DMS 273 treated with DMSO at 0.1 percent for 48 hours (cell line): ENCODE data around the gene DAB1.

Source experiments
- DNase-seq: peaks from one replicate; lab custom pipeline; 2025; lab: John Stamatoyannopoulos, UW

Gene DAB1

DNA sequence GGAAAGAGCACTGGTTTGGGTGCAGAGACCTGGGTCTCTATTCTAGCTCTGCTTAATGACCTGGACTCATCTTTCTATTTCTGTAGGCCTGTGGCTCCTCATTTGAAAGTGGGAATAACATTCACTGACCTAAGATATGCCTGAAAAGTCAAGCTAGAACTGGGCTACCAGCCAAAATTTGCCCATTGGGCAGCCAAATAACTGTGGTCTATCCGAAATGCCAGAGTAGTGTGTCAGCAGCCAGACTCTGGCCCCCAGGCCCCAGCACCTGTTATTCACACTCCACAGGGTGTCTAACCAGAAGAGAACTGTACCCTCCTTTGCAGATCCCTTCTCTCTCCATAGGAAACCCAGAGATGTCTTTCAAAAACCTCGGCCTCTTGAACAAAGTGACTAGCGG, 12.6 kb downstream of the DAB1 start:
- DNase-seq = no peak

DNA sequence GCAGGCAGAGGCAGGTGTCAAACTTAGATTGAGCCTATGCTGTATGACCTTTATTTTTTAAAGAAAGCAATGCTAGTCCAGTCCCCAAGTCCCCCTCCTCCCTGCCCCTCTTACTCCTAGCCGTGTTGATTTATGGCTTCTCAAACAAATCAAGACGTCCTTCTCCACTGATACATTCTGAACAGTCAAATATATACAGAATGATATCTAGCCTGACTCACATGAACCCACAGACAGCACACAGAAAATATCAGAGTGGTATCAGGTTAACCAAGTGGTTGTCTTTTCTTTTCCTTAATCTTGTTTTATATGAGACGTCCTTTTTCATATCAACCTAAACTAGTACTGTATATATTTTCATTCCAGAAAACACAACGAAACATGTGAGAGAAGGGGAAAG, 13.4 kb downstream of the DAB1 start:
- DNase-seq = no peak

DNA sequence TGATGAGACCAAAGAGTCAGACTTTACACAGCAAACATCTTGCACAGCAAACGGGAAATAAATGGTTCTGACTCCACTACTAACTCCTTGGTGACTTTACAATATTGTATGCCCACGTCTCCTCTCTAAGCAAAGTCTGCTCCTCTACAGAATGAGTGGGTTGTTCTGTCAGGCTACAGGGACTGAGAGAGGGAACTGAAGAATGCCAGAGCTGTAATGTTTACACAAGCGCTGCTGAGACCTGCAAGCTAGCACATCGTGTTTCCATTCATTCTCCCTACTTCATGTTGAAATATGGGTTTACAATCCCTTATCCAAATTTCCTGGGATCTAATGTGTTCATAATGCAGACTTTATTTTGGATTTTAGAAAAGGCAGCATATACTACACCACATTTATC, 15.9 kb downstream of the DAB1 start:
- no peak for DNase-seq

DNA sequence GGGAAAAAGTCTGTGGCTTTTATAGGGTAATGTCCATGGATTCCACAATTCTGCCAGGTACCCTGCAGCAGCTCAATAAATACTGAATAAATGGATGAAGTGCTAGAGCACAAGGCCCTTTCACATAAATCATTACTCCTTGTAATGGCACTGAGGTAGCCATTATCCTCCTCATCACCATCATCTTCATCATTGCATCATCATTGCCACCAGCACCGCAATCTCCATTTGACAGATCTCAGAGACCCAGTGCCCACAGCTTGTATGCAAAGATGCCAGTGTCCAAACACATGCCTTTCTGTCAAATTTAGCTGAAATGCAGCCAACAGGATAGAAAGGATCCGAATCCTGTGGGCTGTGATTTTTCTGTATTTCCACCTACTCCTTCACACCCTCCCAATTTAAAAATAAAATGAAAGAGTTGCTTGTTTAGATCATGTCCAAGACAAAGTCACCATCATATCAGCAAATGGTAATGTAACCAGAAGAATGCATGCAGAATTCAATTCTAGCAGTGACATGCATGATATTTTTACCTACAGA, 17.4 kb downstream of the DAB1 start:
- DNase-seq = no peak

DNA sequence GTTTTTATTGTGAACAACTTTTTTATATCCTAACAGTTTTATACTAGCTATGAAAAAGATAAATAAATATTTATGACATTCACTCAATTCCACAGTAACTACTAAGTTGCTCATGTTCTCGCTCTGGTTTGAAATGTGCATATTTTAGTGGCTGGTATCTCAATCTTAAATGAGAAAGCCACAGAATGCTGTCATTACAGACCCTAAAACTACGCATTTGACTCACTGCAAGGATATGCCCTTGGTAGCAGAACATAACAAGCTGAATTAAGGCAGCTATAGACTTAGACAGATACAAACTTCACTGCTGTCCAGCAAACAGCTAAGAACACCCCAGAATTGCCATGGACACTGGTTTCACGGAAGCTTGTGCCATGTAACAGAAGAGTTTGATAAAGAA, 19.0 kb downstream of the DAB1 start:
- no peak for DNase-seq

DNA sequence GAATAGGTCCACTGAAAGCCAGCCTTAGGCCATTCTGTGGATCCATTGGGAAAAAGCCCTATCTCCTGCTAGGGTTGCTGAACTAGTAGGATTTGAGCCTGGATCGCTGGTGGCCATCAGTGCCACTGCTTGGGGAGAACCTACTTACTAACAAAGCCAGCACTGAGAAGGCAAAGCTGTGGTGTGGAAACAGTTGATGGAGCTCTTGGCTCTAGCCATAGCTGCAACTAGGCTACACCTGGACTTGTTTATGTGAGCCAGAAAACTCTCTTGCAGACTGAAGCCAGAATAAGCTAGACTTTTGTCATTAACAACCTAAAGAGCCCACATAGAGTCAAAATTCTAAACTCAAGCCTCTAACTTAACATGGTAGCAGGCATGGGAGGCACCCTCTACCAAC, 20.7 kb downstream of the DAB1 start:
- no peak for DNase-seq

DNA sequence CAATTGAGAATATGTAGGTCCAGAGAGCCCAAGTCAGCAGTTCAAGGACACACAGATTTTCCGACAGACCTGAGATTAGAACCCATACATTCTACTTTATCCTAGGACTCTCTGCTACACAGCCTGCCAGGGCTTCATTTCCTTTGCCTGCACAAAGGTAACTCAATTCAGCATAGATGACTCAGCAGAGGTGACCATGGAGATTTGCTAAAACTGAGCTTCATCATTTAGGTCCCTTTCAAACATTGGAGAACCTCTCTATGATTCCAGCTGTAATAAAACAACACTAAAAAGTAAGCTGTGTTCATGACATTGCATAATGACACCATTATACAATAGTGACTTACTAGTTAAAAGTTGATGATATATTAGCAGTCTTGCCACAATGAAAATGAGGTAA, 22.2 kb downstream of the DAB1 start:
- no peak for DNase-seq

DNA sequence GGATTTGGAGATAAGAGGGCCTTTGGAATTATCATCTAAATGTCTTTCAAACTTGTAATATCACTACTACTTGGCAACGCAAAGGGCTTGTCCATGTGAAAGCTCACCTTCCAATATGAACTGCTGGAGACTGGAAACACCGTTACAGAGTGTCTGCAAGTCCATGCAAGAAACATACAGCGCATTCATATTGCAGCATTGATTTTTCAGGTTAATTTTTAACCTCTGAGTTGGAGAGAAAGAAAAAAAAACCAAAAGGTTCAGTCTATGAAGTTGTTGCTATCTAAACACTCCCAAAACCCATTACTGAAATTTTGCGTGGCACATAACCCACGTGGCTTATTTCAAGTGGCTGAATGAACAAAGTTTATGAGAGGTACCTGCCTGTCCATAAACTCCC, 23.8 kb downstream of the DAB1 start:
- no peak for DNase-seq

DNA sequence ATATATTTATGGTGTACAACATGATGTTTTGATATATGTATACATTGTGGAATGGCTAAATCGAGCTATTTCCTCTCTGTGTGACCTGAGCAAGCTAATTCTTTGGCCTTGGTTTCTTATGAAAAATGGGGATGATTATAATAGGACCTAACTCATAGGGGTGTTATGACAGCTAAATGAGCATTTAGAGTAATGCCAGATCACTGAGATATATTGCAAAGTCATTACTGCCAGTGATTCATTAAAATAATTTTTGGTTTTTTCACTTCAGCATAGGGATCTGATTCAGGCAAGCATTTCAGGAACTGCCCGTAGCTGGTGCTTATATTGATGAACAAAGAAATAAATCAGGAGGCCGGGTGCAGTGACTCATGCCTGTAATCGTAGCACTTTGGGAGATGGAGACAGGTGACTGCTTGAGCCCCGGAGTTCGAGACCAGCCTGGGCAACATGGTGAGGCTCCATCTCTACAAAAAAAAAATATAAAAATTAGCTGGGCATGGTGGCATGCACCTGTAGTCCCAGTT, 30.7 kb downstream of the DAB1 start:
- no peak for DNase-seq

DNA sequence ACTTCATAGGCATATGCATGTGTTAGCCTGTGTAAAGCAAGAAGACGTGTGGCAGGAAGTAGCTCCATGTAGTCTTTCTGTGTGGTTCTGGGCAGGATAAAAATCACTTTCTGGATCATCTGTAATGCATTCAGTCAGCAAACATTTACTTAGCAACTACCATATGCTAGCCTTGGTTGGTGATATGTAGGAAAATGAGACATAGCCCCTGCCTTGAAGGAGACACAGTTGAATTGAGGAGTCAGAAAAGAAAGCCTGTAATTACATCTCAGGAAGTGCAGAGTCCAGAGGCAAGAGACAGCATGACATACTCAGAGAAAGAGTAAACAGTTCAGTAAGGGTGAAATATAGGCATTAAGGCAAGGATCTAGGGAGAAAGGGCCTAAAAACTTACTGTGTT, 38.5 kb downstream of the DAB1 start:
- no peak for DNase-seq

DNA sequence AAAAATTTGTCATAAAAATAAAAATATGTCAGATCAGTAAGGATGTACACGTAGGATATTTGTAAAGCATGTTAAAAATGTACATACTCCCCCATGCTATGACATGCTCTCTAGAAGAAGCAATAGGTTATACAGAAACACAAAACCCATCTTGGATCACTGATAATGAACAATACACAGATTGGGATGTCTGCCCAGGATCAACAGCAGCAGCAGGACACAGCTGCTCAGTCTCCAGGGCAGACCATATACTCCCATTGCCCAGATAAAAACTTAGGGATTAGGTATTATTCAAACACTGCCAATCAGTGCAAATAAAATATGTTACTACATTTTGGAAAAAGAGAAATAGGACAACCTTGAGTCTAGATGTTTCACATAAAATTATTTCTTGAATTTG, 39.0 kb downstream of the DAB1 start:
- DNase-seq = no peak

DNA sequence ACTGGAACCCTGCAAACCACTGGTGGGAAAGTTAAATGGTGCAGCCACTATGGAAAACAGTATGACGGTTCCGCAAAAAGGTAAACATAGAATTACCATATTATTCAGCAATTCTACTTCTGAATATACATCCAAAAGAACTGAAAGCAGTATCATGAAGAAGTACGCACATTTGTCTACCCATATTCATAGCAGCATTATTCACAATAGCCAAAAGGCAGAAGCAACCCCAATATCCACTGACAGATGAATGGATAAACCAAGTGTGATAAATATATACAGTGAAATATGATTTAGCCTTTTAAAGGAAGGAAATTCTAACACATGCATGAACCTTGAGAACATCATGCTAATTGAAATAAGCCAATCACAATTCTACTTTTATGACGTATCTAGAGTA, 39.6 kb downstream of the DAB1 start:
- DNase-seq = no peak

DNA sequence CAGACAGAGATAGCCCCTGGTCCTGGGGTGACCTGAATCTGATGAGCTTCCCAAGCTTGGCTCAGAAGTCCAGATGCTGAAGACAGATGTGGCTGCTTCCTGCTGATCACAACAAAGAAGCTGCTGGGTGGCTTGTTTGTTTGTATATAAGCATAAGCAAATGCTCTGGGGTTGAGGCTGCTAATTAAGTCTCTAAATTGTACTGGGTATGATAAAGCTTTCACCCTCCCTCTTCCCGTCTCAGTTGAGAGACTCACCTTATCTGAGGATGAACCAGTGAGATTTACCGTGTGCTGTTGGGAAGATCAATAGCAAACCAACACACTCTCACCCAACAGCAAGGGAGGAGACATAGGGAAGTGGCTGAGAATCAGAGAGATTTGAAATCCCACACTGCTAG, 42.0 kb downstream of the DAB1 start:
- DNase-seq = no peak

DNA sequence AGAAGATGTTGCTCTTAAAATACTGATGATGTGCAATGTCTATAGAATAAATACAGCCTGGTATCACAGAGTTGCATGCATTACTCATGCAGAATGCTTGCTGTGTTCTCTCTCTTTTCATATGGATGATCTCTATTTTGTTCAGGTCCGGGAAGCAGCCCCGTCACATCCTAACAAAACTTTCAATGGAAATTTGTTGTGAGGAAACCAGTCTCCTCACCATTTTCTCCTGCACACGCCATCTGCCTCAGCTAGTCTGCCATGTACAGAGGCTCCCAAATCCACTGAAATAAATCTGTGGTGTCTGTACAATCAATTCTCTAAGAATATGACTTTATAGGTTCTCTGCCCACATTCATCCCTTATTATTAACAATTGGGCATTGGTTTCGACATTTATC, 42.4 kb downstream of the DAB1 start:
- DNase-seq = no peak

DNA sequence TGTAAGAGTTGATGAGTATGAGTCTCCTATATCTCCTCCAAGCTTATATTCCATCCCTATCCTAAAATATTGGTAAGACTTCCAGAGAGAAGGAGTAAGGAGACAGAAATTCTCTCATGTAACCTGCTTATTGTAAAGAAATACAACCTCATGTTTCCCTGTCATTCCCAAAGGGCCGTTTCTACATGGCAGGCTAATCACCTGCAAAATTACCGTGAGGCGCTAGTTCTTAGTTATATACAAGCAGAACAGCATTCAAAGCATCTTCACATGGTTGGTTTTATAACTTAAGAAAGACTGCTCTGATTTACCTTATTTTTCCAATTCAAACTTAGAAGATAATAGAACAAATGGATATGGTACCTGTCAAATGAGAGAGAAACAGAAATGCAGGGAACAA, 42.9 kb downstream of the DAB1 start:
- no peak for DNase-seq

DNA sequence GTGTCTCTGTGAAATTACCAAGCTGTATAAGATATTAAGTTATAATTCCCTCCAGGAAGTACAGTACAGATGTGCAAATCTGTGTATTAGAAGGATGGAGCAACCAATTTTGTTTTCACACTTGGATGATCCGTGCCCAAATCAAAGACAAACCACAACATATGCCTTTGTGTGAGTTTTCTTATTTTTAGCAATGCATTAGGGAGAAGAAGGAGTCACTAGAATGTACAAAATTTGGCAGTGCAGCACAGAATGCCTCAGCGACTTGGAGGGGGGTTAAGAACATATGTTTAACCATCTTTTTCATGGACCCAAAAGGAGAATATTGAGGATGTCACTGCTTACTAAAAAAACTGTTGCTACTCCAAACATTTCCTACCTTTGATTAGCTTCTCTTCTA, 45.3 kb downstream of the DAB1 start:
- DNase-seq = no peak

DNA sequence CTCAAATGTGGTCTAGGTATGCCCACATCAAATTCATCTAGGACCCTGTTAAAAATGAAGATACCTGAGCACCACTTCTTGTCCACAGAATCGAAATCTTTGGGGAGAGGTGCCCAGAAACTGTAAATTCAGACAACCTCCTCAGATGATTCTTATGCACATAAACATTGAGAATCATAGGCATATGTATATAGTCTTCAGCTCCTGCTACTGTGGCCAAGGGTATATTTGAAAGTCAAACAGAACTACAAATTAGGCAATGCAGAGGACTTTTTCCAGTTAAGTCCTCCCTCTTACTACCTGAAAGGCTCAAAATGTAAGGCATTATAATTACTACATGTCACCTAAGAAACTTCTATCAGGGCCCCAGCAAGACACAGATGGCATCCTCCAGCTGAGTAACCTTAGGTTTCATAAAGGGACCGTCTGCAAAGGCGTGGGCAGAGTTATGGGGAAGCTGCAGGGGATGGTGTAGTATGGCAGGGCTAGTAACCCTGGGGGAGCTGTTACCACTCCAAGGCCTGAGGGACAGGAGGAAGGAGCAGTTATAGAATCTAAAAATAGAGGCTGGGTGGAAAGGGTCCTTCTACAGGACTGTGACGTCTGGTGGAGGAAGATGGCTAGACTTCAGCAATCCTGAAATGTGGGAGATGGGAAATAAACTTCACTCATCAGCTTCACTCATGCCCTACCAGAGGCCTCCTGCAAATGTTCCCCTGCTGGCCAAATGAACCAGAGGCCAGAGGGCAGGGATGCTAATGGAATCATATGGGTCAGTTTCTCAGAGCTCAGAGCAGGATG, 46.3 kb downstream of the DAB1 start:
- no peak for DNase-seq

DNA sequence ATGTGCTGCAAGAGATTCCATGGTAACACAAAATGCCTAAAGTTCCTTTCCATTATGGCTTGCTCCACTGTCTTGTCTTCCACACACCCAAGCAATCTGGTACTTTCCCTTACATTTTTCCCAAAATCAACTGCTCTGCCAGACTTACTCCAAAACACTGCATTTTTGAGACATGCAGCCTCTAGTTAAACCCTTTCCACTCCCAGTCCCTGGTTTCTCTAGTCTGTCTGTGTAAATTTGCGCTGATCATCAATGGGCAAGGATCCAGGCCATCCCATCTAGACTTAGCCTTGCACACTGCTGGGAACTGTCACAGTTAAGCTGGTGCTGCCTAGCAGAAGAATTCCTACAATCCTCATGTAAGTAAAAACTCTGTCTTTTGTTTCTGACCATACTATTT, 47.8 kb downstream of the DAB1 start:
- no peak for DNase-seq

DNA sequence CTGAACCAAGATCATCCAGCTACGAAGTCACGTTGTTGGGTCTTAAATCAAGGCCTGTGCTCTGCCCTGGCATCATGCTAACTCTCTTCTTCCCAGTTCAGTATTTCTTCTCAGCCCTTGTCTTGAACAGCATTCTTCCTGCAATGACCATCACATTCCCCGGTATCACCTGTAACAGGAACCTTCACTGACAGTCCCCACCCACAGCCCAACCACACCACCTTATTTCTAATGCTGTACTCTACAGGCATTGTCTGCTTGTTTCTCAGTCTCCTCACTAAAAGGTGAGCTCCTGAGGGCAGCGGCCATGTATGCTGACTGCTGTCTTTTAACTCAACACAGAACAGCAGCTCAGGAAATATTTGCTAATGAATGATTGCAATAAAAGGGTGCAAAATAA, 54.0 kb downstream of the DAB1 start:
- no peak for DNase-seq

DNA sequence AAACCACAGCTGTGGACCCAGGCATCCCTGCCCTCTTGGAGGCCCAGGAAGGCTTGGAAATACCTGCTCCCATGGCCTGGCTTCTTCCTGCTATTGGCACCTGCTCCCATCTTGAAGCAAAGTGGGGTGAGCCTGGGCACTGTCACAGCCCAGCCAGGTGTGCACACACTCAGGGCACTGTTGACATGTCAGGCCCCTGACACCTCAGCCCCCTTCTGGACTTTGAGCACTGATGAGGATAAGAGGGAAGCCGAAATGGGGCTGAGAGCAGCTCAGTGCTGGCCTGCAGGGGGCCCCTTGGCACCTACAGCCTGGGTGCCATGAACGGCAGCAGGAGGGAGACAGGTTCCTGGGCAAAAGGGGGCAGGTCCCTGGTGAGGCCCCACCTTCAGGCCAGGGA, 55.9 kb downstream of the DAB1 start:
- no peak for DNase-seq

DNA sequence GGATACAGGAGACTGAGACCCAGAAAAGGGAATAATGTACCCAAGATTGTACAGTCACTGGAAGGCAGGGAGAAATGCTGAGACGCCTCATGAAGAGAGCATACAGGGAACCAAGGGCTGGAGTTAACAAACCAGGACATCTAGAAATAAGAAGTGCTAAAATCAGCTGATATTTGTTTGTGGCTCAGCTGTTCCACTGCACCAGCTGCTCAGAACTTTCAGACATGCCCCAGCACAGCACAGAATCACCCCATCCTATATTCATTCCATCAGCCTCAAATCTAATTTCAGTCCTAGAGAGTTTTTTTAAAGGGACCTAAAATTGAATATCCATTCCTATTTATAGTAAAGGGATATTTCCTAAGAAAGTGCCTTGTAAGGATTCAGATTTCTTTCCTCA, 60.2 kb downstream of the DAB1 start:
- no peak for DNase-seq

DNA sequence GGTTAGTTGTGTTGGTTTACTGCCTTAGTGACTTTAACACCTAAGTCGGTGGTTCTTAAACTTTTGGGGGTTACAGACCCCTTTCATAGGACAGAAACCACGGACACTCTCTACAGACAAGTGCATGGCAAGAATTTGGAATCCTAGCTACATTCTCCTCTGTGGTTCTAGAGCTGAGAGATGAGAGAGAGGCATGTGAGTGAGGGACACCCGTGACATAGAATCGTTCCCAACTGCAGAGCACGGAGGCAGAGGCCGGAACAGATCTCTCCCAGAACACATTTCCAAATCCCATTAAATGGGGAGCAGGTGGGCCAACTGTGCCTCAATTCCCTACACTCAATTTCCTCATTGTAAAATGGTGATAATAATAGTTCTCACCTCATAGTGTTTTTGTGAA, 60.7 kb downstream of the DAB1 start:
- no peak for DNase-seq

DNA sequence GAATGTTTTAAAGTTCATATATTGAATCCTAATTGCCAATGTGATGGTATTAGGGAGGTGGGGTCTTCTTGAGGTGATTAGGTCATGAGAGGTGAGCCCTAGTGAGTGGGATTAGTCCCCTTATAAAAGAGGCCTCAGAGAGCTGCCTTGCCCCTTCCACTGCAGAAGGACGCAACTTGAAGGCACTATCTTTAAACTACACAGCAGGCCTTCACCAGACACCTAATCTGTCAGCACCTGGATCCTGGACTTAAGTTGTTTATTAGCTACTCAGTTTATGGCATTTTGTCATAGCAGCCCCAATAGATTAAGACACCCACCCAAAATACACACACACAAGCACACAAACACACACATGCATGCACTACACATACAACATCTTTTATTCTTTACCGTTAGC, 61.4 kb downstream of the DAB1 start:
- DNase-seq = no peak

DNA sequence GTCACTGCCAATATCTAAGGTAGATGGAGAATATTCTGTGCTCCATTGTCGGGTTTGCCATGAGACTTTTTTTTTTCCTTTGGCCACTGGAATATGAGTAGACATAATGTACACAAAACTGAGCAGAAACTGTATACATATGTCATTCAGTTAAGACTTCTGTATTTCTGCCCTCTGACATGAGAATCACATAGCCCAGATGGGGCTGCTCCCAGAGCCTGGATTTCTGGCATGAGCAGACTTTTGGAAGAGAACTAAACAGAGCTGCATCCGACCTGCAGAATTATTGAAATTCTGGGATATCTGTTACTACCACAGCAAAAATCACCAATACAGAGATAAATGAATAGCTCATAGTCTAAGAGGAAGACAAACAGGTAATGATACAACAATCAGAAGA, 62.3 kb downstream of the DAB1 start:
- no peak for DNase-seq
